ACC112 (cell line): ENCODE measurements around the gene DAB2IP.
"Not testable (repeated sequence)": the region's sequence is repeated elsewhere in the genome, so short reads cannot be mapped to it uniquely, and the experiment has no call there.

ENCODE experiments used
- H2AFZ ChIP-seq: fragments of 200-600 bp; sonication (generic); one replicate; pipeline ENCODE4 v1.6.0; 2017; ENCODE audit warnings: antibody characterized with exemption, low read length; ENCODE audit not compliant: unreplicated experiment
- H3K27ac ChIP-seq: fragments of 200-600 bp; sonication (generic); 2 replicates; pipeline ENCODE4 v1.5.1; 2014; ENCODE audit warnings: low read depth, mild to moderate bottlenecking, antibody characterized with exemption, low read length, moderate library complexity
- H3K27me3 ChIP-seq: fragments of 200-600 bp; sonication (generic); 2 replicates; pipeline ENCODE4 v1.6.1; 2014; ENCODE audit warnings: mild to moderate bottlenecking, antibody characterized with exemption, low read length, moderate library complexity, mixed read lengths; ENCODE audit not compliant: insufficient read depth
- H3K36me3 ChIP-seq: fragments of 200-600 bp; sonication (generic); 2 replicates; pipeline ENCODE4 v1.6.1; 2016; ENCODE audit warnings: mild to moderate bottlenecking, antibody characterized with exemption, low read length, moderate library complexity, mixed read lengths; ENCODE audit not compliant: insufficient read depth
- H3K4me1 ChIP-seq: fragments of 200-600 bp; sonication (generic); one replicate; pipeline ENCODE4 v1.6.1; 2016; ENCODE audit warnings: low read length, mixed read lengths; ENCODE audit not compliant: insufficient read depth, unreplicated experiment, control insufficient read depth
- H3K4me3 ChIP-seq: fragments of 200-600 bp; sonication (generic); 2 replicates; pipeline ENCODE4 v1.5.1; 2014; ENCODE audit warnings: mild to moderate bottlenecking, low read depth, low read length
- H3K79me2 ChIP-seq: fragments of 200-600 bp; sonication (generic); one replicate; pipeline ENCODE4 v1.6.0; 2016; ENCODE audit warnings: low read length; ENCODE audit not compliant: control insufficient read depth, unreplicated experiment, insufficient read depth

Gene DAB2IP

GRCh38 chr9:121738411-121738810, 87.0 kb downstream of the DAB2IP start:
- Histone ChIP-seq H3K4me1 (peaks cover 16% of the 10 kb centered on the region), H3K27ac (no peak overlapping the region), H3K79me2 (no peaks in the 10 kb centered on the region), H3K27me3 (peaks cover 6% of the 10 kb centered on the region; the same call in 1 of the 2 replicates), H3K4me3 (no peak overlapping the region), H2AFZ (no peak overlapping the region), H3K36me3 (no peaks in the 10 kb centered on the region)

DNA sequence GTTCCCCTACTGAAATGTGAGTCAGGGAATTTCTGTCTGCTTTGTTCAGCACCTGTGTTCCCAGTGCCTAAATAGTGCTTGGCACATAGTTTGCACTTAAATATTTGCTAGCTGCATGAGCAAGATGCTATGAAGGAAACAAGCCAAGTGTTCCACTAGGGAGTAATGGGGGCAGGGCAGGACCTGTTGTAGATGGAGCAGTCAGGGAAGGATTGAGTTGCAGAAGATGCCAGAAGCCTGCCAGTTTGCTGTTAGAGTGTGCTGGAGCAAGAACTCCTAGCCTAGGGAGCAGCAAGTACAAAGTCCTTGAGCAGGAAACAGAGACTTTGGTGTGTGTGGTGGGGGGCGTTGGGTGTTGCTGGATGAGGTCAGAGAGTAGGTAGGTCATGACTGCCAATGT, 87.5 kb downstream of the DAB2IP start:
- no peaks in the 10 kb centered on the region for H3K79me2 ChIP-seq
- peaks cover 19% of the 10 kb centered on the region for H3K4me1 ChIP-seq
- no peaks in the 10 kb centered on the region for H3K36me3 ChIP-seq
- peaks cover 6% of the 10 kb centered on the region; the same call in 1 of the 2 replicates for H3K27me3 ChIP-seq
- H3K27ac ChIP-seq, result no peak overlapping the region
- H3K4me3 ChIP-seq, result no peak overlapping the region
- no peak overlapping the region for H2AFZ ChIP-seq

DNA sequence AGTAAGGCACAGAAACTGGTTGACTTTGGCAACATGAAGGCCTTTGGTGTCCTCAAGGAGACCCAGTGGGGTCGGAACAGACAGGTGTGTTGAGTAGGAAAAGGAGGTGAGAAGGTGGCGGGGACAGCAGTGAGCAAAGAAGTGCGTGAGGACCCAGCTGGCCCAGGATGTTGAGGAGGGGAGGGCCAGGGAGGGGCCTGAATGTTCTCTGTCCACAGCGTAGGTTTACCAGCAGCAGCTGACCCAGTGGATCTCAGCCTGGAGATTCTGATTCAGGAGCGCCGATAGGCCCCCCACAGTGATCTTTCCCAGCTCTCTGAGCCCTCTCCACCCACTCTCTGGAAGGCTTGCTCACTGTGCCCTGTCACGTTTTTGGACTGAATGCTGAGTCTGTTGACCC, 88.5 kb downstream of the DAB2IP start:
- no peaks in the 10 kb centered on the region for H3K36me3 ChIP-seq
- H3K27ac ChIP-seq, result no peak overlapping the region
- H3K4me3 ChIP-seq, result no peak overlapping the region
- no peaks in the 10 kb centered on the region for H3K79me2 ChIP-seq
- peaks cover 28% of the 10 kb centered on the region for H3K4me1 ChIP-seq
- H3K27me3 ChIP-seq, result peaks cover 6% of the 10 kb centered on the region; the same call in 1 of the 2 replicates
- H2AFZ ChIP-seq, result no peak overlapping the region

DNA sequence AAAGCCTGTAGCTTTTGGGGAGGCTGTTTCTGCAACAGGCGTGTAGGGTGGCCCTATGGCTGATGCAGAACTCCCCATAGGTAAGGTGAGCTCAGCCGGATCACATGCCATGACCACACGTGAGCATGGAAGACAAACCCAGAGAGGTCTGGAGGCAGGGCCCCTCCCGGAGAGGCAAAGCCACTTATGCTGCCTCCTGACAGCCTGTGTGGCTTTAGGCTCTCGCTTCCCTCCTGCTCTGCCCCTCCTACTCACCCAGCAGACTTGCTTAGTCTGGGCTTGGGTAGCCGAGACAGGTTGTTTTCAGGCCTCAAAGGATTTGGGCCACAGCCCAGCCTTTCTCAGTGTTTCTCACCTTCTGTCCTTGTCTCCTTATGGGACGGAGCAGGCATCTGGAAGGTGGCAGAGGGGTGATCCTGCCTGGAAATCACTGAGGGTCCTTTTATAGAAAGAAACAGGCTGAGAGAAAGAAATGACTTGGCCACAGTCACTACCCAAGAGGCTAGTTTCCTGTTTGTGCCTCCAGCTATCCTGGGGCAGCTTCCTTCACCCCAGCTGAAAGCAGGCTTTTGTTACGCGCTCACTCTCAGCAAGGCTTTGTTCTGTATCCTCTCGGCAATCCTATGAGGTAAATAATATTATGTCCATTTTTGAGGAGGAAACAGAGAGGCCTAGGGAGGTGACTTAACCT, 89.9 kb downstream of the DAB2IP start:
- Histone ChIP-seq H3K36me3 (no peaks in the 10 kb centered on the region), H3K4me3 (no peak overlapping the region), H3K27ac (no peak overlapping the region), H2AFZ (no peak overlapping the region), H3K27me3 (no peaks in the 10 kb centered on the region), H3K79me2 (no peaks in the 10 kb centered on the region), H3K4me1 (peaks cover 25% of the 10 kb centered on the region)

DNA sequence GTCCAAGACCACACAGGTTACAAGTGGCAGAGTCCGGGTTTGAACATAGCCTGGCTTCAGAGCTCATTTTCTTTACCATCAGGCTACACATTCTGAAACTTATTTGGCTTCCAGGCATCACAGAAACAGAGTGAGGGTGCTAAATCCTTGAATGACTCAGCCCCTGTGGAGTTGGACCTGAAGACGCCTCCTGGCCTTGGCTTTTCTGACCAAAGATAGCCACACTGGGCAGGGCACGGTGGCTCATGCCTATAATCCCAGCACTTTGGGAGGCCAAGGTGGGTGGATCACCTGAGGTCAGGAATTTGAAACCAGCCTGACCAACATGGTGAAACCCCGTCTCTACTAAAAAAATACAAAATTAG, 90.5 kb downstream of the DAB2IP start:
- not testable (repeated sequence) for H3K27me3 ChIP-seq, H3K36me3 ChIP-seq, H3K4me3 ChIP-seq, H3K27ac ChIP-seq, H3K79me2 ChIP-seq, H2AFZ ChIP-seq
- peaks cover 25% of the 10 kb centered on the region for H3K4me1 ChIP-seq

DNA sequence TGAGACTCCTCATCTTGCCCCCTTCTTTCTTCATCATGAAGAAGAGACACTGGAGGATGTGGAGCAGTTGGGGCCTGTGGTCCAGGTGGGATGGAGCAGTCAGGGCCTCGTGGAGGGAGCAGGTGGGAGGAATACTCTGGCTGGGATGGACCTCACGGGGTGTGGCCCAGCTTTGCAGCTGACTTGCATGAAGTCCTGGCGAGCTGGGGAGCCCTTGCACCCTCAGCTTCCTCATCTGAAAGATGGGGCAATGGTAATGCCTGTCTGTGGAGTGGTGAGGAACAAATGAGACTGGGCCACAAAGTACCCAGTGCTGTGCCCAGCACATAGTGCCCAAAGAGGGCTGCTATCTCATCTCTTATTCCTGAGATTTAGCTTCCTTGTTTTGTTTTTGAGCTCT, 91.5 kb downstream of the DAB2IP start:
- Histone ChIP-seq H3K4me3 (peak overlapping the region; percentile 72), H3K27me3 (no peaks in the 10 kb centered on the region), H3K79me2 (no peaks in the 10 kb centered on the region), H3K27ac (no peak overlapping the region), H3K4me1 (peaks cover 27% of the 10 kb centered on the region), H2AFZ (peak overlapping the region; percentile 61), H3K36me3 (no peaks in the 10 kb centered on the region)

DNA sequence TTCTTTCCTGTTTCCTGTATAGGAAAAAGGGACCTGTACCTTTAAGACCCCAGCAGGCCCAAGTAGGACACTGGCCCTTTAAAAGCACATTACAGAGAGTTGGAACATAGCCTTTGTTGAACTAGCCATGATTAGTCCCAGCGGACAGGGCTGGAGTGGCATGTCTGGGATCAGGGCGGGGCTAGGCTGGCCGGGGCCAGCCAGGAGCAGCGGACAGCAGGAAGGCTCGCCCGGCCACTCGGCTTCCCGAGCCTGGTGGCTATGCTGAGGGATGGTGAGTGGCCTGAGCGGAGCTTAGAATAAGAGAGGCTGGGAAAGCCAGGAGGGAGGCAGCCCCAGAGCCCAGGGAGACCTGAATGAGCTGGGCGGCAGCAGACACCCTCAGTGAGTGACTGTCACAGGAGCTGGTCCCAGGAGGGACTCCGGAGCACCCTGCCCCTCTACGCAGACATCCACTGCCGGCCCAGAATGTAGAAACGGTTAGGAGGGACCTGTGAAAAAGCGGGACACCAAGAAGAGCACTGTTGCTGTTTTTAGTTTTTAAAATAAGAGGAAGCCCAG, 92.1 kb downstream of the DAB2IP start:
- H3K36me3 ChIP-seq, result no peaks in the 10 kb centered on the region
- no peaks in the 10 kb centered on the region for H3K27me3 ChIP-seq
- no peaks in the 10 kb centered on the region for H3K79me2 ChIP-seq
- peak overlapping the region; percentile 27; the same call in 1 of the 2 replicates for H3K27ac ChIP-seq
- peaks cover 33% of the 10 kb centered on the region for H3K4me1 ChIP-seq
- peak overlapping the region; percentile 72 for H3K4me3 ChIP-seq
- H2AFZ ChIP-seq, result peak overlapping the region; percentile 69

DNA sequence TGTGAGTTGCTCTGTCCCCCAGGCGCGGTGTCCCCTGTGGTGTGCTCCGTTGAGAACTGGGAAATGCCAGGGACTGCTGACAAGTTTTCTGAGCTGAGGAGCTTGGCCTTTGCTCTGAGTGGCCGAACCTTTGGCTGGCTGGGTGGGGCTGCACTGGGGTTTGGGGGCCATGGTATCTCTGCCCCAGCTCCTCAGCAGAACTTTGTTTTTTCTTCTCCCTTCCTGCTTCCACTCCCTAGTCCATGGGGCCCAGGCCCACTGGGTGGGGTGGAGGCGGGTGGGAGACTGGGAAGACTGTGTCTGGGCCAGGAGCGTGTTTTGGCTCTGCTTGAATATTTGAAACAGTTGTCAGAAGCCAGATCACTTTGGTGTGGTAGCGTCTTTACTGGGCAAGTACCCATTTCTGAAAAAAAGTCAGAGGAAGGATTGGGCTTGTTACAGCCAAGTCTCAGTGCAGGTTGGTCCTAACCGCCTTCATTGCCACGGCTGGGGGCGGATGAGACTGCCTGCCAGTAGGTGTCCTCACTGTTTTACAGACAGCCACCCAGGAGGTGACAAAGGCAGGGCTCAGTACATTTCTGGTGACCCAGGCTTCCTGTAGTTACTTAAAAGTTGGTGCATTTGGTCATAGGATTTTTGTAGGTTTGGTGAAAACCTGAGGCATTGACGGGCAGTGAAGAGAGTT, 92.7 kb downstream of the DAB2IP start:
- Histone ChIP-seq H3K4me3 (peak overlapping the region; percentile 72), H3K4me1 (peaks cover 40% of the 10 kb centered on the region), H3K27me3 (no peaks in the 10 kb centered on the region), H3K36me3 (no peaks in the 10 kb centered on the region), H2AFZ (peak overlapping the region; percentile 69), H3K27ac (peak overlapping the region; percentile 27; the same call in 1 of the 2 replicates), H3K79me2 (no peaks in the 10 kb centered on the region)

GRCh38 chr9:121744687-121745395, 93.4 kb downstream of the DAB2IP start:
- Histone ChIP-seq H2AFZ (no peak overlapping the region), H3K27me3 (no peaks in the 10 kb centered on the region), H3K36me3 (no peaks in the 10 kb centered on the region), H3K27ac (no peak overlapping the region), H3K4me1 (peaks cover 44% of the 10 kb centered on the region), H3K4me3 (peak overlapping the region; percentile 72; the same call in 1 of the 2 replicates), H3K79me2 (no peaks in the 10 kb centered on the region)

DNA sequence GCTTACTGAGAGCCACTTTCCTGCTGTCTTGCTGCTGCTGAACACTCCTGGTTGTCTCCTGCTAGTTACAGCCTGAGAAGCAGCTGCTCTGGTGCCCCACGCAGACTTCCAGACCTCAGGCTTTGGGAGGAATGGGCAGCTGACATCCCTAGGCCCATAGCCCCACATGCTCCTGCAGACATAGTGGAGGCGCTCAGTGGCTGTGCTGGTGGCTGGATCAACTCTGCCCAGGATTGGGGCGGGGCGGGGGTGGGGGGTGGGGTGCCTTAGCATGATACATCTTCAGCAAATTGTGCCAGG, 93.9 kb downstream of the DAB2IP start:
- no peak overlapping the region for H3K4me3 ChIP-seq
- H3K27me3 ChIP-seq, result no peaks in the 10 kb centered on the region
- no peak overlapping the region for H3K27ac ChIP-seq
- peaks cover 44% of the 10 kb centered on the region for H3K4me1 ChIP-seq
- H3K79me2 ChIP-seq, result peaks cover 2% of the 10 kb centered on the region
- H2AFZ ChIP-seq, result no peak overlapping the region
- H3K36me3 ChIP-seq, result no peaks in the 10 kb centered on the region
